GM21381 (cell line): ENCODE data around the gene CGRRF1.

Experiments used
- ATAC-seq: cut with Tn5 transposase; IDR thresholded peaks from one replicate; pipeline ENCODE4 v1.9.1; 2021; ENCODE audit warnings: mild to moderate bottlenecking, moderate library complexity; ENCODE audit not compliant: unreplicated experiment

CGRRF1 gene

GRCh38 chr14:54489731-54490444 lies 19.8 kb upstream of the CGRRF1 start:
- ATAC-seq: no peak

- no peak for ATAC-seq
These were observed 19.1 kb upstream of the CGRRF1 start for GRCh38 chr14:54490445-54491175.

GRCh38 chr14:54493293-54493692 lies 16.4 kb upstream of the CGRRF1 start:
- ATAC-seq: no peak

DNA sequence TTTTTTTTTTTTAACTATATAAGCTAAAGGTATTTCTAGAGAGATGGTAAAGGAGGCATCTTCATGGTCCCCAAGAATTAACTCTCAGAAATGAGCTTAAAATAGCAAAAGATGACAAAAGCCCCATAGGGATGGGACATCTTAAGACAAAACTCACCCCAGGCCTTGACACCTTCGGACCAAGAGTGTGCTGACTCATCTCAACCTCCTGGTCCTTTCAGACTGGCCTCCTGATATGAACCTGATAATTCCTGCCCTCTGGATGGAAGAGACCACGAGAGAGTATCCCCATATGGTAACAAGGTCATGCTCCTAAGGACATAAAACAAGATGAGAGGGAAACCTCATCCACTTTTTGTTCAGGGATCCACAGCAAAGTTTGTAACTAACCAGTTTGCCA lies 12.5 kb upstream of the CGRRF1 start:
- no peak for ATAC-seq

DNA sequence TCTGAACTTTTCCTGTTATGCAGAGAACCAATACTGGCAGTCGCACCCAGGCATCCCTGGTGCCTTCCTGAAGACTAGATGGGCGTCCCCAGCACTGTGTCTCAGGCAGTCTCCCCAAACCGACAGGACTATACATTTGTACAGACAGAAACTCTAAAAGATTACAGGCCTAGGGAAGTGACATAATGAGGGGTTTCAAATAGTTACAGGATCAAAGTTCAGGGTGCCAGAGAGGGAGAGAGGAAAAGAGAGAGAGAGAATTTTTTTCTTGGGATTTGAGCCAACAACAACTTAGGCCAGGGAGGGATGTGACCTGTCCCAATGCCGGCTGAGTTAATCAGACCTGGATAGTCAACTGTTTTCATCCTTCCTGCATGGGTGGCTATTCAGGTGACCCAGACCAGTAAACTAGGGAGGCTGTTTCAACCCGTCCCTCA lies 11.6 kb upstream of the CGRRF1 start:
- ATAC-seq: no peak

DNA sequence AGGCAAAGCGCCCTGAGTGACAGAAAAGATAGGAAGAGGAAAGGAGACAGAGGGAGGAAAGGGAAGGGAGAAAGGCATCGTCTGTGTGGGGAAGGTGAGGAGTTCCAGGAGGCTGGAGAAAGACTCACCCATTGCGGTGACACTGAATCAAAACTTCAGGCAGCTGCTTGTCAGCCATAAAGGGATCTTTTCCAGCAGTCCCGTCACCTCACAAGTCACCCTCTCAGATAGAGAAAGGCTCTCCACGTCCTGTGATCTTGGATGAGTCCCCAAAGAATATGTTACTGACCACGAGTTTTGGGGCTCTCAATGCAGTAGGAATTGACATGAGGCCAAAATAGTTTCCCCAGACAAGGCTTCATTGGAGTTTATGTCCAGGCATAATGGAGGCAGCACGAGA lies 11.1 kb upstream of the CGRRF1 start:
- ATAC-seq: no peak

GRCh38 chr14:54500744-54501143 lies 9.0 kb upstream of the CGRRF1 start:
- ATAC-seq: no peak

- no peak for ATAC-seq
These were observed 8.2 kb upstream of the CGRRF1 start for GRCh38 chr14:54501480-54501879.

- no peak for ATAC-seq
These were observed 7.1 kb upstream of the CGRRF1 start for GRCh38 chr14:54502602-54503001.

- ATAC-seq: no peak
These were observed 6.2 kb upstream of the CGRRF1 start for GRCh38 chr14:54503486-54503885.

DNA sequence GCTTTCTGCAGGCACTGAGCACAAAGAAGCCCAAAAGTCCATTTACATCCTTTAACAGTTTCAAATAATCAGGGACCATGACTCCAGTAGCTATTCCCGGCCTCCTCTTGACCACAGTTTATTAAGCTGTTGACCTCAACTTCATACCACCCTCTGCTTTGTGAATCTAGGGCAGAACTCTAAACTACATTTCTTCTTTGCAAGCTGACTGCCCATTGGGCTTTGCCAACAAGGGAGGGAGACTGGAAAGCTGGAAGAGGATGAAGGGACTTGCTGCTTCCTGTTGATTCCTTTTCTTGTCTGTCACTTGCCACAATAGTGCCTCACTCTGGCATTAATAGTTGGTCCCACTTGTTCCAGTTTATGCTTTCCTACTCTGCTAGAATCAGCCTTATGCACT lies 2.7 kb downstream of the CGRRF1 start:
- no peak for ATAC-seq

DNA sequence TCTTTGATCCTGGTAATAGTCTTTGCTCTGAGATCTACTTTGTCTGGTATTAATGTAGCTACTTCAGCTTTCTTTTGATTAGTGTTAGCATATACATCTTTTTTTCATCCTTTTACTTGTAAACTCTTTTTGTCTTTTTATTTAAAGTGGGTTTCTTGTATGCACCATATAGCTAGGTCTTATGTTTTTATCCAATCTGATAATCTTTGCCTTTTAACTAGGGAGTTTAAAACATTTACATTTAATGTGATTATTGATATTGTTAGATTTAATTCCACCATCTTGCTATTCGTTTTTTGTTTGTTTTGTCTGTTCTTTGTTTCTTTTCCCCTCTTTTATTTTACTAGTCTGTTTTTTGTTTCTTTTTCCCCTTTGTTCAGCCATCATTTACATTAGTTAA lies 6.0 kb downstream of the CGRRF1 start:
- no peak for ATAC-seq

DNA sequence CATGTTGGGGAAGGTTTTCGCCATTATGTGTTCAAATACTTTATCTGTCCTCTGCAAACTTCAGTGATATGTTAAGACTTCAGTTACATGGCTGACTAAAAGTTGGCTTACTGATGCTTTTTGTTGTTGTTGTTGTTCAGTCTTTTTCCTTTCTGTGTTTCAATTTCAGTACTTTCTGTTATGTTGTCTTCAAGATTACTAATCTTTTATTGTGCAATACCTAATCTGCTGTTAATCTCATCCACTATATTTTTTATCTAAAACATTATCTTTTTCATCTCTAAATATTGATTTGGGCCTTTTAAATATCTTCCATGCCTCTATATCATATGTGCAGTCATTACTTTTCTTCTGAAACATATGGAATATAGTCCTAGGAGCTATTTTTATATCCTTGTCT lies 7.0 kb downstream of the CGRRF1 start:
- no peak for ATAC-seq

DNA sequence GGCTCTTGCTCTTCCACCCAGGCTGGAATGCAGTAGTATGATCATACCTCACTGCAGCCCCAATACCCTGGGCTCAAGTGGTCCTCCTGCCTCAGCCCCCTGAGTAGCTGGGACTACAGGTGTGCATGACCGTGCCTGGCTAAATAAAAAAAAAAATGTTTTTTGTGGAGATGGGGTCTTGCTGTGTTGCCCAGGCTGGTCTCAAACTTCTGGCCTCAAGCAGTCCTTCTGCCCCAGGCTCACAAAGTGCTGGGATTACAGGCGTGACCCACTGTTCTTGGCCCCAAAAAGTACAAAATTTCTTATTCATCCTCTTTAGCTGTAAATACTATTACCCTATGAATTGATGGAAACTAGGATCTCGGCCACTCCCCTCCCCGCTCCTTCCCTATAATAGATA lies 14.7 kb downstream of the CGRRF1 start:
- ATAC-seq: no peak

GRCh38 chr14:54528973-54529372 lies 19.3 kb downstream of the CGRRF1 start:
- no peak for ATAC-seq

GRCh38 chr14:54529811-54530210 lies 20.1 kb downstream of the CGRRF1 start:
- ATAC-seq: no peak

DNA sequence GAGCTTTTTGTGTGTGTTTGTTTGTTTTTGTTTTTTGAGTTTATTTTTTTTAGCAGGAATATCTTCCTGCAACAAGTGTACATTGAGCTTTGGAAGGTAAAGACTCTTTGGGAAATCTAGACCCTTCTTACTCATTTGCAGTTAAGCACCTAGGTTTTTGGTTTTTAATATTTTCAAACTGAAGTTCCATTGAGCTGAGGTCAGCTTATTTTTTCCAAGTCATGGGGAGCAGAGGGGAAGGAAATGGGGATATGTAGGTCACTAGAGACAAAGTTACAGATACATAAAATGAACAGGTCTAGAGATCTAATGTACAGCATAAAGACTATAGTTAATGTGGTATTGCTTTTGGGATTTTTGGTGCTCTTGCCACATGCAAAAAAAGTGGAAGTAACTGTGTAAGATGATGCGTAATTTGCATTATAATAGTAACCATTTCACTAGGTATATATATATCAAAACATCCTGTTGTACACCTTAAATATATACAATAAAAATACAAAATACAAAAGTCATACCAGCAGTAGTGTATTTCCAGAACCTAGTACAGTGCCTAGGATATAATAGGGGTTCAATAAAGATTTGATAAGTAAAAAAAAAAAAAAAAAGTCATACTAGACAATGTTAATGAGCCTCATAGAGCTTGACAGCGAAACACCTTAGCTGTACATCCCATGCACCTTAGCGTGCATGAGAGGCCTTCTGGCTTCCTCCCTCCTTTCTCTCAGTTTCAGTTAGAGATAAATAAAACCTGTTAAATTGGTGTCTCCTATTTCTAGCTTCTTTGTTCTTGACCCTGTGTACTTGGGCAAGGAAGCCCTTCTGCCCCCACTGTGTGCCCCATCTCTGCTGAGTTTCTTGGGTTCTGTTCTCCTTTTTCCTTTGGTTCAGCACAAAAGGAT lies 22.7 kb downstream of the CGRRF1 start:
- ATAC-seq: peak; percentile 82

- ATAC-seq: peak; percentile 7
These were observed 23.4 kb downstream of the CGRRF1 start for GRCh38 chr14:54533100-54533499.

- no peak for ATAC-seq
These were observed 25.4 kb downstream of the CGRRF1 start for GRCh38 chr14:54535126-54535525.

DNA sequence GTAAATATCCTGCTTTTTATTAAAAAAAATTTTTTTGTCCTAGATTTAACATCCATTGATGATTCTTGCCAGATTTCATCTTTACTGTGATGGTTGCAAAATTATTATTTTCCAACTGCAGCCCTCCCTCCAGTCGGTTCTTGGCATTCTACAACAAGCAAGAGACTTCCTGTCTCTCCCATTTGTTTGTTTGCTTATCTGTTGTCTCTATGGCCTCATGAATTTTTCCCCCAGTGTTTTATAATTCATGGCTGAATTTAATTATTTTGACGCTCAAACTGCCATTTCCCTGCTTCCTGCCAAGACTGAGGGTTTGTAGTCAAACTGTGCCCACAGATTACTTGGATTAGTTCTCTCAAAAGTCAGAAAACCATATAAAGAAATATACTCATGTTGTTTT lies 25.9 kb downstream of the CGRRF1 start:
- ATAC-seq: no peak

- ATAC-seq: no peak
These were observed 27.9 kb downstream of the CGRRF1 start for GRCh38 chr14:54537651-54538050.

GRCh38 chr14:54538055-54538454 lies 28.3 kb downstream of the CGRRF1 start:
- ATAC-seq: no peak
